Caco-2 (cell line): Measurements from ENCODE around the gene TMEM187. TPM values are rescaled to one million over a fixed set of nuclear protein-coding genes. Genes with fewer than 3 reads are reported as not detected.

Experiments used
- BruUV-seq: library from RNA; stranded (reverse); fragments of 400-500 nt; replicated peaks from 2 replicates; lab custom pipeline; 2021; lab: Mats Ljungman, UMichigan
- CTCF ChIA-PET: fragments of 300-600 bp; sonication (Branson Sonifier 250); formaldehyde crosslinking; loops from one replicate; lab custom pipeline; 2022; ENCODE audit warnings: antibody characterized with exemption; lab: Charles Lee
- POLR2A ChIA-PET: fragments of 300-600 bp; sonication (Branson Sonifier 250); formaldehyde crosslinking; loops from one replicate; lab custom pipeline; 2022; ENCODE audit warnings: antibody characterized with exemption; lab: Charles Lee
- DNase-seq, 2 experiments: peaks; one replicate each; pipeline versions ENCODE4 v3.0.0 to v3.0.0-alpha.2; 2020 to 2022
- H3K27me3 ChIP-seq: replicated peaks from 2 replicates; pipeline ENCODE4 v1.6.0; 2011; ENCODE audit warnings: low read length; ENCODE audit not compliant: control insufficient read depth, insufficient read depth
- H3K36me3 ChIP-seq: 2 replicates; pipeline ENCODE4 v1.5.1; 2011; ENCODE audit warnings: low read length; ENCODE audit not compliant: control insufficient read depth, insufficient read depth
- H3K4me1 ChIP-seq: fragments of 250-450 bp; sonication (Bioruptor Pico); 2 replicates; pipeline ENCODE4 v1.5.1; 2020; ENCODE audit warnings: mild to moderate bottlenecking
- H3K4me3 ChIP-seq: 2 replicates; pipeline ENCODE4 v1.5.1; 2011; ENCODE audit warnings: low read depth, mild to moderate bottlenecking, control low read depth, low read length
- H3K9me3 ChIP-seq: fragments of 250-450 bp; sonication (Bioruptor Pico); 2 replicates; pipeline ENCODE4 v1.5.1; 2020; ENCODE audit warnings: mild to moderate bottlenecking, moderate library complexity
- H3K27ac Mint-ChIP-seq: one replicate; pipeline ENCODE4 v1.8.0; 2022; ENCODE audit warnings: mixed read lengths; ENCODE audit not compliant: unreplicated experiment
- H3K27me3 Mint-ChIP-seq: one replicate; pipeline ENCODE4 v1.8.0; 2022; ENCODE audit warnings: mixed read lengths; ENCODE audit not compliant: insufficient read depth, unreplicated experiment
- H3K36me3 Mint-ChIP-seq: one replicate; pipeline ENCODE4 v1.8.0; 2022; ENCODE audit warnings: mild to moderate bottlenecking, mixed read lengths; ENCODE audit not compliant: insufficient read depth, unreplicated experiment
- H3K4me1 Mint-ChIP-seq: one replicate; pipeline ENCODE4 v1.8.0; 2022; ENCODE audit warnings: low read depth, mixed read lengths; ENCODE audit not compliant: unreplicated experiment
- H3K4me3 Mint-ChIP-seq: one replicate; pipeline ENCODE4 v1.8.0; 2022; ENCODE audit warnings: mild to moderate bottlenecking, moderate library complexity, mixed read lengths; ENCODE audit not compliant: unreplicated experiment
- H3K9me3 Mint-ChIP-seq: one replicate; pipeline ENCODE4 v1.8.0; 2022; ENCODE audit warnings: mixed read lengths; ENCODE audit not compliant: unreplicated experiment
- CTCF ChIP-seq, 2 experiments: fragments of 200-600 bp in 1 of 2; IDR thresholded peaks; 1 replicate in 1 of 2; 2 replicates in 1 of 2; pipeline versions ENCODE4 v1.5.1 to v1.8.0; 2011 to 2022; ENCODE audit warnings: antibody characterized with exemption in 1 of 2, control low read depth in 1 of 2, inconsistent platforms in 1 of 2, low read depth in 1 of 2, low read length in 1 of 2, mild to moderate bottlenecking in 1 of 2, moderate library complexity in 1 of 2; ENCODE audit not compliant: insufficient read depth in 1 of 2, severe bottlenecking in 1 of 2, unreplicated experiment in 1 of 2
- intact Hi-C: fragments of 100-400 bp; cut with micrococcal nuclease; formaldehyde crosslinking; loops from one replicate; pipeline ENCODE4 v1.10.0; 2022; ENCODE audit not compliant: unreplicated experiment
- total RNA-seq: library from RNA; stranded (reverse); gene quantifications from 2 replicates; pipeline ENCODE4 v1.2.3, GENCODE V29; 2022

The TMEM187 gene
- total RNA-seq, 1 experiment from 2014 or later: 4.9 TPM

GRCh38 chrX:153999359-154000037, 26.9 kb downstream of the TMEM187 start:
- Histone ChIP-seq H3K9me3 (no peaks in the 10 kb centered on the region), H3K4me3 (no peak overlapping the region), H3K27me3 (no peaks in the 10 kb centered on the region), H3K36me3 (no peaks in the 10 kb centered on the region), H3K4me1 (no peaks in the 10 kb centered on the region)
- ChIA-PET POLR2A (no interaction called here), CTCF (no interaction called here)
- no peak for TF ChIP-seq CTCF (IDR thresholded peaks at IDR 0.05; ENCODE audit: insufficient read depth in 1 of 2, low read depth in 1 of 2, low read length in 1 of 2, severe bottlenecking in 1 of 2, unreplicated experiment in 1 of 2)
- Mint-ChIP-seq H3K4me1 (no peaks in the 10 kb centered on the region), H3K36me3 (no peaks in the 10 kb centered on the region), H3K27ac (no peak overlapping the region), H3K9me3 (no peaks in the 10 kb centered on the region), H3K27me3 (no peaks in the 10 kb centered on the region), H3K4me3 (no peak overlapping the region)
- intact Hi-C loops: no loop called here
- BruUV-seq: no TSS peak
- DNase-seq: no peak

GRCh38 chrX:154000051-154000450, 27.5 kb downstream of the TMEM187 start:
- H3K9me3 Mint-ChIP-seq: no peaks in the 10 kb centered on the region
- Histone ChIP-seq H3K27me3 (no peaks in the 10 kb centered on the region), H3K4me3 (no peak overlapping the region), H3K36me3 (no peaks in the 10 kb centered on the region), H3K9me3 (no peaks in the 10 kb centered on the region), H3K4me1 (no peaks in the 10 kb centered on the region)
- ChIA-PET CTCF (no interaction called here), POLR2A (no interaction called here)
- H3K36me3 Mint-ChIP-seq: no peaks in the 10 kb centered on the region
- H3K4me3 Mint-ChIP-seq: no peak overlapping the region
- TF ChIP-seq CTCF (IDR thresholded peaks at IDR 0.05; ENCODE audit: insufficient read depth in 1 of 2, low read depth in 1 of 2, low read length in 1 of 2, severe bottlenecking in 1 of 2, unreplicated experiment in 1 of 2): no peak
- intact Hi-C loops: no loop called here
- no peaks in the 10 kb centered on the region for H3K4me1 Mint-ChIP-seq
- no peak overlapping the region for H3K27ac Mint-ChIP-seq
- BruUV-seq: no TSS peak
- H3K27me3 Mint-ChIP-seq: no peaks in the 10 kb centered on the region
- DNase-seq: no peak

GRCh38 chrX:154002215-154002719, 29.7 kb downstream of the TMEM187 start:
- no peaks in the 10 kb centered on the region for H3K27me3 Mint-ChIP-seq
- no peaks in the 10 kb centered on the region for H3K4me1 Mint-ChIP-seq
- no peak for DNase-seq
- no peaks in the 10 kb centered on the region for H3K27me3 ChIP-seq
- no peaks in the 10 kb centered on the region for H3K36me3 Mint-ChIP-seq
- ChIA-PET POLR2A (no interaction called here), CTCF (no interaction called here)
- no peaks in the 10 kb centered on the region for H3K36me3 ChIP-seq
- no peak overlapping the region for H3K4me3 Mint-ChIP-seq
- no peak overlapping the region for H3K27ac Mint-ChIP-seq
- H3K9me3 Mint-ChIP-seq: no peaks in the 10 kb centered on the region
- no peak overlapping the region for H3K4me3 ChIP-seq
- no peaks in the 10 kb centered on the region for H3K9me3 ChIP-seq
- H3K4me1 ChIP-seq: no peaks in the 10 kb centered on the region
- no peak for TF ChIP-seq CTCF (IDR thresholded peaks at IDR 0.05; ENCODE audit: insufficient read depth in 1 of 2, low read depth in 1 of 2, low read length in 1 of 2, severe bottlenecking in 1 of 2, unreplicated experiment in 1 of 2)
- BruUV-seq: no TSS peak
- intact Hi-C loops: no loop called here
